Stimulated activated memory B cell treated with anti-CD40 and anti-IgM and Interleukin-4, amounts not matched to agents 10 μg/mL and 1 μg/mL and 100 μg/mL, for 72 hours (primary cell): ENCODE results near the gene NMT1.

ENCODE experiments used
- ATAC-seq: fragments of 150-1000 bp; cut with Tn5 transposase; 2 replicates; pipeline ENCODE4 v1.10.0; 2021
- H3K27ac Mint-ChIP-seq: one replicate; pipeline ENCODE4 v1.8.0; 2022; ENCODE audit warnings: mild to moderate bottlenecking, mixed read lengths
- H3K27me3 Mint-ChIP-seq: one replicate; pipeline ENCODE4 v1.8.0; 2022; ENCODE audit warnings: mixed read lengths
- H3K36me3 Mint-ChIP-seq: one replicate; pipeline ENCODE4 v1.8.0; 2022; ENCODE audit warnings: mixed read lengths
- H3K4me1 Mint-ChIP-seq: one replicate; pipeline ENCODE4 v1.8.0; 2022; ENCODE audit warnings: mixed read lengths
- H3K4me3 Mint-ChIP-seq: one replicate; pipeline ENCODE4 v1.8.0; 2022; ENCODE audit warnings: mild to moderate bottlenecking, moderate library complexity, mixed read lengths
- H3K9me3 Mint-ChIP-seq: one replicate; pipeline ENCODE4 v1.8.0; 2022; ENCODE audit warnings: mixed read lengths

Gene NMT1

DNA sequence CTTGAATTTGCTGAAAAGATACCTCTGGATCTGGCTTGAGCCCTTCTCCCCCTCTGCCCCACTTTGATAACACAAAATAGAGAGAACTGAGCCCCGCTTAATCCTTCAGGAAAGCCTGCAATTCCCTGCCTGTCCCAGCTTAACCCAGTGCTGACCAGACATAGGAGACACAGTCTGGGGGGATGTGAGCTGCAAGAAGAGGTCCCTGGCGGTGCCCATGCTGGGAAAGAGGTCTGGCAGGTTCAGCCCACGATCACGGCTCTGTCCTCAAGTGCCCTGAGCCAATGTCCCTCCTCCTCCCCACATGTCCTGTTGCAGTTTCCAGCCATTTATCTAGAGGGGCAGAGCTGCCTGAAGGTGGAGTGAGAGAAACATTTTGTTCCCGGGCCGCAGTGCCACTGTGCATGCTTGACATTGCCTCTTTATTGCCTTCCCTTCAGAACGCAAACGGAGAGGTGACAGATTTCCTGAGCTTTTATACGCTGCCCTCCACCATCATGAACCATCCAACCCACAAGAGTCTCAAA is 42.2 kb downstream of the NMT1 start:
- peaks cover 74% of the 10 kb centered on the region for H3K36me3 Mint-ChIP-seq
- H3K27ac Mint-ChIP-seq = no peak overlapping the region
- no peaks in the 10 kb centered on the region for H3K27me3 Mint-ChIP-seq
- H3K4me3 Mint-ChIP-seq = no peak overlapping the region
- H3K4me1 Mint-ChIP-seq = peaks cover 13% of the 10 kb centered on the region
- ATAC-seq = no peak
- H3K9me3 Mint-ChIP-seq = no peaks in the 10 kb centered on the region

DNA sequence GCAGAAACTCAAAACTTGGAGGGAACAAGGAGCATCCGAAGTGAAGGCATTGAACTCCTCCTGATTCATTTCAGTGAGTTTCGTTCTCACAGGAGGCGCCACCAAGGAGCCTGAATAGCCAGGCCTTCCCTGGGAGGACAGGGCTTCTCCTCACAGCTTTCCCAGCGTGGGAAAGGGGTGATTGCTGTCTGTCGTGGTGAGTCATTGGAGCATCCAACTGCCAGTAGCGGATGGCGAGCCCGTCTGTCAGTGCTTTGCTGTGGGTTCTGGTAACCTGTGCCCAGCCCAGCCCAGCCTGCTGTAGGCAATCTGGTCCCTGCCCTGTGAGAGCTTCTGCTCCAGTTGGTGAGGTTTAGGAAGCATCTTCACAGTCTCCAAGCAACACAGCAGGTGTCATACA is 42.9 kb downstream of the NMT1 start:
- Mint-ChIP-seq H3K4me1 (peaks cover 9% of the 10 kb centered on the region), H3K36me3 (peaks cover 70% of the 10 kb centered on the region), H3K27ac (no peak overlapping the region), H3K4me3 (no peak overlapping the region), H3K9me3 (no peaks in the 10 kb centered on the region), H3K27me3 (no peaks in the 10 kb centered on the region)
- no peak for ATAC-seq

DNA sequence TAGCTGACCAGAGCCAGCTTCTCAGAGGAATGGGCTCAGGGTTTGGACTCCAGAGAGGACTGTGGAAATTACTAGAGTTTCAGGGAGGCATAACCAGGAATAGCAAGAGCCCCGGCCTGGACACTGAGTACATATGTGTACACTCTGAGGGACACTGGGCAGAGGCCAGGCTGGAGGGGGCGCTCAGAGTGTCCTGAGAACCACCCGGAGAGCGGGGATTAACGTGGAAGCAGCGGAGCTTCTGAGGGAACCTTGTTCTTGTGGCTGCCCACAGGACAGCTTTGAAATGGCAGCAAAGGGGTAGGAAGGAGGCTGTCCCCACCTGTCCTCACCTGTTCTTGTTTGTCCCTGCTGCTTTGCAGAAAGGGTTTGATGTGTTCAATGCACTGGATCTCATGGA is 43.4 kb downstream of the NMT1 start:
- H3K36me3 Mint-ChIP-seq = peaks cover 69% of the 10 kb centered on the region
- no peaks in the 10 kb centered on the region for H3K9me3 Mint-ChIP-seq
- no peak overlapping the region for H3K27ac Mint-ChIP-seq
- no peak overlapping the region for H3K4me3 Mint-ChIP-seq
- no peaks in the 10 kb centered on the region for H3K27me3 Mint-ChIP-seq
- ATAC-seq = no peak
- peaks cover 6% of the 10 kb centered on the region for H3K4me1 Mint-ChIP-seq

DNA sequence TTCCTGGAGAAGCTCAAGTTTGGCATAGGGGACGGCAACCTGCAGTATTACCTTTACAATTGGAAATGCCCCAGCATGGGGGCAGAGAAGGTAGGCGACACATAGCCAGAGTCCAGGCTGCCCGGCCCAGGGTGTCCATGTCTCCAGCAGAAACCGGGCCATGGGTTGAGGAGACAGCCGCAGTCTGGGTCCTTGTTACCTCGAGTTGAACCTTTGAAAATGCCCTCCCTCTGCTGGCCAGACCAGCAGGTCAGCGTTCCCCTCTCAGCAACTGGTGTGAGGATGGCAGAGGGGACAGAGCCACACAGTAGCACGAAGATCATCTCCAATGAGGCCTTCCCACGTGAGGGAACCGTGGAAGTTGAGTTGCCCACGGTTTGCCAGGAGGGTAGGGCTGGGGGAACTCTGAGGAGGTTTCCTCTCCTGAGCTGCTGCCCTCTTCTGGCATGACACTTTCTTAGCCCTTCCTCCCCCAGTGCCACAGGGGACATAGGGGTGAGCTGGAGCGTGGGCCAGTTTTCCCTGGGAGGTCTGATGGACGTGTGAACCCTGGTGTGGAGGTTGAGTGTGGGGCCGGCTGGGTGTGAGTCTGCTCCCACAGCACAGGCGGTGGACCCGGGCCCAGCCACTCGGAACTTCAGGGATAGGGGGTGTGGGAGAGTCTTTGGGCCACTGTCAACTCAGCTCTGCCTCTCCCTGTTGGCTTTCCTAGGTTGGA is 43.9 kb downstream of the NMT1 start:
- peaks cover 6% of the 10 kb centered on the region for H3K4me1 Mint-ChIP-seq
- H3K9me3 Mint-ChIP-seq = no peaks in the 10 kb centered on the region
- H3K36me3 Mint-ChIP-seq = peaks cover 71% of the 10 kb centered on the region
- no peak overlapping the region for H3K27ac Mint-ChIP-seq
- ATAC-seq = no peak
- H3K27me3 Mint-ChIP-seq = no peaks in the 10 kb centered on the region
- H3K4me3 Mint-ChIP-seq = no peak overlapping the region

DNA sequence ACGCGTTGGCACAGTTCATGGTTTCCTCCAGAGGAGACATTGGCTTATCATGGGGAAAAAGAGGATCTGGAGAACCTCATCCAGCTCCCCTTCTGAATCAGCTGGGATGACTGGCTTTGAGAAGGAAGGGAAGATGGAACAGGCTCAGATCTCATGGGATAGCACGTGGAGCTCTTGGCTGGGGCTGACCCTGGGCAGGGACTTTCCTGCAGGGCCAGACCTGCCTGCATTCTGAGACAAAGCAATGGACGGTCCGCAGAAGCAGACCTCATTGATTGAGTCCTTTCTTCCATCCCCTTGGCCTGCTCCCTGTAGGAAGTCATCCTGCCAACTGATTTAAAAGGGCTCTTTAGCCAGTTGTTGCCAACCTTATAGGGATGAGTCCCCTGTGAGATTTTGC is 45.0 kb downstream of the NMT1 start:
- Mint-ChIP-seq H3K27ac (no peak overlapping the region), H3K36me3 (peaks cover 71% of the 10 kb centered on the region), H3K4me1 (peaks cover 6% of the 10 kb centered on the region), H3K4me3 (no peak overlapping the region), H3K9me3 (no peaks in the 10 kb centered on the region), H3K27me3 (no peaks in the 10 kb centered on the region)
- no peak for ATAC-seq

DNA sequence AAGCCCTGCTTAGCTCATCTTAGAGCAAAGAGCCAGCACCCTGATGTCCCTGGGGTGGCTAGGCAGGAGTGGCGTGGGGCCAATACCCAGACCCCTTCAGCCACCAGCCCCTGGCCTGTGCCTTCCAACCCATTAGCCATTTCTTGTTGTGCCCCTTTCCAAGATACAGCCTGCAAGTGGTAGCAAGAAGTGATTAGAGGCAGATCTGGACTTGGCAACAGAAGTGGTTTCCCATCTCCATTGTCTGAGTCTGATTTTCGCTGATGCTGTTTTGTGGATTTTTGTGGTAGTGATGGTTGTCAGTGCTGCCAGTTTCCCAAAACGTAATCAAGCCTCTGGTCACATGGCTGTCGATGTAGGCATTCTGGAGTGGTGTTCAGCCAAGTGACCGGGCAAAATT is 45.5 kb downstream of the NMT1 start:
- H3K27me3 Mint-ChIP-seq = no peaks in the 10 kb centered on the region
- H3K4me1 Mint-ChIP-seq = peaks cover 9% of the 10 kb centered on the region
- ATAC-seq = no peak
- no peaks in the 10 kb centered on the region for H3K9me3 Mint-ChIP-seq
- no peak overlapping the region for H3K4me3 Mint-ChIP-seq
- H3K36me3 Mint-ChIP-seq = peaks cover 70% of the 10 kb centered on the region
- no peak overlapping the region for H3K27ac Mint-ChIP-seq

DNA sequence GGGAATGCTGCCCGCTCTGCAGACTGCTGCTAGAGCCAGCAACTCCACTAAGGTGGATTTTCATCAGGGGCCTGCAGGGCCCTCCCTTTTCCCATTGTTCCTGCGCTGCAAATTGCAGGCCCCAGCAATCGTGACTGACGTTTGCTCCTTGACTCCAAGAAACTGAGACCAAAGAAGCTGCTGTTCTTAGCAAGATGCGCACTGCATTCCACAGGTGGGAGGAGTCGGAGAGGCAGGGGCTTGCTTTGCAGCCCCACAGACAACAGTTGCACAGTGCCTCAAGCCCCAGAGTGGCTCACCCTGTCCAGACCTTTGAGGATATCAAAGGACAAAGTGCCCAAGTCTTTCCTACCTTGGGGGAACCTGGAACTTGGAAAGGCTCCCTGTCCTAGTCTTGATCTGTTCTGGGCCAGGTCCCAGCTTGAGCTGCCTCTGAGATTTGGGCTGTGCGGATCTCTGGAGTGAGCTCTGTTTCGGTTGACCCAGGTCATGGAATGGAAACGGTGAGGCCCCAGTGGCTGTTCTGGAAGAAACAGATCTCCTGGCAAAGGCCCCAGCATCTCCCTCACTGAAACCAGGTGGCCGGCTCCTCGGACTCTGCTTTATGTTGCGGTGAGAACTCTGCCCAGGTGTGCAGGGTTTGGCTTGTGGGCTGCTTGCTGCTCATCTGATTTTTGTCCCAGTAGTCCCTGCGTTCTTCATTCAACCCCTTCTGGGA is 46.3 kb downstream of the NMT1 start:
- Mint-ChIP-seq H3K9me3 (no peaks in the 10 kb centered on the region), H3K27me3 (no peaks in the 10 kb centered on the region), H3K4me1 (peaks cover 13% of the 10 kb centered on the region), H3K27ac (no peak overlapping the region), H3K4me3 (no peak overlapping the region), H3K36me3 (peaks cover 62% of the 10 kb centered on the region)
- no peak for ATAC-seq

DNA sequence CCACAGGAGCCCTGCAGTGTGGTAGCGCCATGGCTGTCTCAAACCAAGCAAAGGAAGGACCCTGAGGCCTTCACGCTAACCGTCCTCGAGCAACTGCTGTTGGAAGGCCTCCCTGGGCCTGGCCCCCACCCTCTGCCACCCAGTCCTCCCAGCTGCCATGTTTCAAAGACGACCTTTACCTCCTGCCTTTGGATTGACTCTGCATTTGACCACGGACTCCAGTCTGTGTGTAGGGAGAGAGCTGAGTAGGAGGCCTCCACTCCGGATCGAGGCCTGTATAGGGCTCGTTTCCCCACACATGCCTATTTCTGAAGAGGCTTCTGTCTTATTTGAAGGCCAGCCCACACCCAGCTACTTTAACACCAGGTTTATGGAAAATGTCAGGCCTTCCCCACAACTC is 46.9 kb downstream of the NMT1 start:
- Mint-ChIP-seq H3K9me3 (no peaks in the 10 kb centered on the region), H3K4me3 (no peak overlapping the region), H3K27me3 (no peaks in the 10 kb centered on the region), H3K27ac (no peak overlapping the region), H3K4me1 (peaks cover 12% of the 10 kb centered on the region), H3K36me3 (peaks cover 56% of the 10 kb centered on the region)
- no peak for ATAC-seq

DNA sequence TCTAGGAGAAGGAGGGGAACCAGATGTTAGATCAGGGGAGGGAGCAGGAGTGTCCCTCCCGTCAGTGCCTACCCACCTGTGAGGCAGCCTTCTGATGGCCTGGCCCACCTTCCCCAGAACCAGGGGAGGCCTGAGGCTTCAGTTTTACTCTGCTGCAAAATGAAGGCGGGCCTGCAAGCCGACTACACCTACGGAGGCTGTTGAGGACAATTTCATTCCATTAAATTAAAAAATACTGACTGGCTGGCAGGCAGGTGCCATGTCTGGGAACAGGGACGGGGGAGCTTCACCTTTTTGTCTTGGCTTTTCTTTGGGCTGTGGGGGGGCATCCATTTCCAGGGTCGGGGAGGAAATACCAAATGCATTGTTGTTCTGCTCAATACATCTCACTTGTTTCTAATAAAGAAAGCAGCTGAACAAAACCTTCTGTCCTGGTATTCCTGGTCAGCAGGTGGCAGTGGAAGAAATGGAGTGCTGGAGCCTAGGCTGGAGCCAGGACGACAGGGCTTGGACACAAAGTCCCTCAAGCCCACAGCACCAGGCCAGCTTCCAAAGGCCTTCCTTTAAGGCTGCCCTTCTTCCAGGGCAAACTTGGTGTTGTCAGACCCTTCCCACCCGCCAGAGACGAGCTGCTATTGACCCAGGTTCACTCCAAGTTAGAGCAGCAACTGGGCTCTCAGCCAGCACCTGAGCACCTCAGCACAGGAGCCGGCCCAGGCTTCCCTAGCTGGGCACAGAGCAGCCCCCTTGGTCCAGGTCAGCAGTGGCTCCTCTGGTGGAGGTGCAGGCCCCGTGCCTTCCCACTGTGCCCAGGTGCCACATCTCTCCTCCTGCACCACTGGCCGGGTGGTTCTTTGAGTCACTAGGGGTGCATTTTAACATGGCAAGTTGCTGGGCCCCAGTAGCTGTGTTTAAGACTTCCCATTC is 47.7 kb downstream of the NMT1 start:
- H3K27ac Mint-ChIP-seq = no peak overlapping the region
- no peak for ATAC-seq
- peaks cover 12% of the 10 kb centered on the region for H3K4me1 Mint-ChIP-seq
- no peak overlapping the region for H3K4me3 Mint-ChIP-seq
- H3K36me3 Mint-ChIP-seq = peaks cover 48% of the 10 kb centered on the region
- H3K27me3 Mint-ChIP-seq = no peaks in the 10 kb centered on the region
- no peaks in the 10 kb centered on the region for H3K9me3 Mint-ChIP-seq

DNA sequence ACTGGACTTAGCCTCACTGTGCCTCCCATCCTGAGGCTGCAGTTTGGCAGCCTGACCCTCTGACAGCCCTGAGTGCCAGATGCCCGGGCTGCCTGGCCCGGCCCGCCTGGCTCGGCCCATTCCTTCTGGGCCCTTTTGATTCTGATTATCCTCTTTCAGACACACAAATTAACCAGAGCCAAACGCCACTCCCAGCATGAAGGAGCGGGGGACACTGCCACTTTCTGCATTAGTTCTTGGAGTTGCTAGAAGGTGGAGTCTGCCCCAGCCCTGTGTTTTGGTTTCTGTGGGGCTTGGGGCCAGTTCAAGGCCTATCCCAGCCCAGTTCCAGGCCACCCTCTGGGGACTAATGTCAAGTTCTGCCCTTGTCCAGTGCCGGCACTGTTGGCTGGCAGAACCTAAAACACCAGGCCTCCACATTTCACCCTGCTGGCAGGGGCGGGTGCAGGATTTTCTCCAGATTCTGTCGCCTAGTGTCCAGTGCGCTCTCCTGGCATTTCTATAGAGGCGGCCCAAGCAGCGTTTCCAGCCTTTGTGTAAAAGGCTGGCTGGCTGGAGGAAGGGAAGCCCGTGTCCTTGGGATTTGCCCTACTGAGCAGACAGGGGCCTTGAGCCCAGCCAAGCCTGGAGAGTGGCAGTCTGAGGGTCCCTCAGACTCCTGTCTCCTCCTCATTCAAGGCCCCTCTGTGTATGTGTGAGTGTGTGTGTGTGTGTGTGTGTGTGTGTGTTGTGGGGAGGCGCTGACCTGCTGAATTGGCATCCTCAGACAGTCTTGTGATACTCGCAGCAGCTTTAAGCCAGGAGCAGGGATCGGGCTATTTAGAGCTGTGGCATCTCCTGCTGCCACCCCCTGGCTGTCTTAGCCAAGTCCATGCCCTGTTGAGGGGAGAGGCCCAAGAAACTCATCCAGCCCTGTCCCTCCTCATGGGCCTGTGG is 49.8 kb downstream of the NMT1 start:
- no peak for ATAC-seq
- H3K9me3 Mint-ChIP-seq = no peaks in the 10 kb centered on the region
- H3K27ac Mint-ChIP-seq = no peak overlapping the region
- peaks cover 12% of the 10 kb centered on the region for H3K4me1 Mint-ChIP-seq
- H3K36me3 Mint-ChIP-seq = peaks cover 27% of the 10 kb centered on the region
- H3K4me3 Mint-ChIP-seq = no peak overlapping the region
- peaks cover 1% of the 10 kb centered on the region for H3K27me3 Mint-ChIP-seq

DNA sequence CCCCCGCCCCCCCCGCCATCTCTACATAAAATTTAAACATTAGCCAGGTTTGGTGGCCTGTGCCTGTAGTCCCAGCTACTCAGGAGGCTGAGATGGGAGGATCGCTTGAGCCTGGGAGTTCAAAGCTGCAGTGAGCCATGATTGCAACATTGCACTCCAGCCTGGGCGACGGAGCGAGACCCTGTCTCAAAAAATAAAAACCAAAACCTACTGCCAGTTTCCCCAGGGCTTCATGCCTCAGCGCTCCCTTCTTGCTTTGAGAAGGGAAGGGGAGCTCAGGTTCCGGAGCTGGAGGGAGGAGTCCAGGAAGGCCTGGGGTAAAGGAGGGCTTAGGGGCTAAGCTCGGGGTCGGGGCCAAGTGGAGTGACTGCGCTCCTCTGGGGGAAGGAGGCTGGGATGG is 50.7 kb downstream of the NMT1 start:
- Mint-ChIP-seq H3K27me3 (peaks cover 8% of the 10 kb centered on the region), H3K27ac (no peak overlapping the region), H3K9me3 (no peaks in the 10 kb centered on the region), H3K4me1 (peaks cover 12% of the 10 kb centered on the region), H3K36me3 (peaks cover 18% of the 10 kb centered on the region), H3K4me3 (no peak overlapping the region)
- no peak for ATAC-seq

DNA sequence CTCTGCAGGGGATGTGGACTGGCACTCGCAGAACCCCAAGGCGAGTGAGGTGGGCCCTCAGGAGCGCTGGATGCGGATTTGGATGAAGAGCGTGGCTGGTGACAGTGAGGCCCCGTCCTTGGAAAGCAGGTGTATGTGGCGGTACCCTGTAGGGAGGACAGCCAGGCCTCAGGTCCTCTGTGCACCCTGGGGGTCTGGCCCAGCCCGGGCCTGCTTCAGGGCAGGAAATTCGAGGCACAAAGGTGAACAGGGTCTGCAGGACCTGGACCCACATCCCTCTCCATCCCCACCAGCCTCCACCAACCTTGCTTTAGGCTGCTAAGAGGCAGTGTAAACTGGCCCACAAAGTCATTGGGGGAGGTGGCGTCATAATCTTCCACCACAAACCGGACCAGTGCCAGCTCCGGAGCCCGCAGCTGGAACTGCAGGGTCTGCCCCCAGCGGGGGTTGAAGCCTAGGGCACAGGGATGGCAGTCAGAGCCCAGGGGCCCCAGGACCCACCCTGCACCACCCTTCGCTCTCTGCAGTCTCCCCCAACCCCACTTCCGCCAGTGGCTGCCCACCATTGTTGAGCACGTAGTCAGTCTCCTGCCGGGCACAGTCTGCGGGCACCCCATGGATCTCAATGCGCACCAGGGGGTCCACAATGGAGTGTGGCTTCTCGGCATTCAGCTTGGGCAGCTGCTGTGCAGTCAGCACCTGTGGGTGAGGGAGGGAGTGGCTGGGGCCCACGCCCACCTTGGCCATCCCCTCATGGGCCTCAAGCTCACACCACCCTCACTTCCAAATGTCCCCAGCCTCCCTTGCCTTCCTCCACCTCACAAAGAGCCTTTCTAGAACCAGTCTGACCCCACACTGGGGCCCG is 51.7 kb downstream of the NMT1 start:
- peaks cover 14% of the 10 kb centered on the region for H3K36me3 Mint-ChIP-seq
- H3K4me1 Mint-ChIP-seq = peaks cover 12% of the 10 kb centered on the region
- ATAC-seq = no peak
- no peaks in the 10 kb centered on the region for H3K9me3 Mint-ChIP-seq
- no peak overlapping the region for H3K27ac Mint-ChIP-seq
- H3K4me3 Mint-ChIP-seq = no peak overlapping the region
- peaks cover 8% of the 10 kb centered on the region for H3K27me3 Mint-ChIP-seq

DNA sequence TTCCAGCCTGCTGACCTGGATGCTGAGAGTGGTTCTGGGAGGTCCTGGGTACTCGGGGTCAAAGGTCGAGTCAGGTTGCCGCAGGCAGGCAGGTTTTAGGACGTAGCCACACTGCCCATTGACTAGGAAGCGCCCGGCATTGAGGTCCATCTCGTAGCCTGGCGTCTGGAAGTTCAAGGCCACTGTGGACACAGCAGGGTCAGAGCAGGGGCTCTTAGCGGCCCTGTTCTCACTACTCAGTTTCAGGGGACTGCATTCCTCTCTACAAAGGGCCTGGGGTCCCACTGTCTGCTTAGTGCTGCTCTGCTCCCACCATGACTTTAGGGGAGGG is 52.3 kb downstream of the NMT1 start:
- H3K9me3 Mint-ChIP-seq = no peaks in the 10 kb centered on the region
- H3K4me1 Mint-ChIP-seq = peaks cover 12% of the 10 kb centered on the region
- no peak overlapping the region for H3K27ac Mint-ChIP-seq
- ATAC-seq = no peak
- no peak overlapping the region for H3K4me3 Mint-ChIP-seq
- peaks cover 8% of the 10 kb centered on the region for H3K27me3 Mint-ChIP-seq
- peaks cover 8% of the 10 kb centered on the region for H3K36me3 Mint-ChIP-seq
